Lung (tissue), 12 donors: ENCODE results near the gene KCTD10. TPM values are rescaled to one million over a fixed set of nuclear protein-coding genes. Genes with fewer than 3 reads are reported as not detected.

Source experiments
- ATAC-seq: fragments of 200-7000 bp; cut with Tn5 transposase; one replicate; pipeline ENCODE4 v1.9.1; 2020; ENCODE audit warnings: moderate number of reproducible peaks; ENCODE audit not compliant: insufficient read depth, low FRiP score
- DNase-seq, 3 donors: peaks; one replicate each; pipeline ENCODE4 v3.0.0-alpha.2; 2013 to 2017
- H3K27ac ChIP-seq, 2 donors: one replicate each; pipeline ENCODE4 v1.5.1; 2013; ENCODE audit warnings: mild to moderate bottlenecking in 2 of 2, moderate library complexity in 2 of 2, control low read depth in 1 of 2, inconsistent platforms in 1 of 2, low read depth in 1 of 2, low read length in 1 of 2
- H3K27me3 ChIP-seq, 3 donors: one replicate each; pipeline ENCODE4 v1.5.1; 2013; ENCODE audit warnings: low read length in 2 of 3; ENCODE audit not compliant: control insufficient read depth in 3 of 3, insufficient read depth in 3 of 3
- H3K36me3 ChIP-seq, 4 donors: one replicate each; pipeline ENCODE4 v1.5.1; 2013; ENCODE audit warnings: low read length in 4 of 4, mild to moderate bottlenecking in 1 of 4, moderate library complexity in 1 of 4; ENCODE audit not compliant: control insufficient read depth in 4 of 4, insufficient read depth in 4 of 4
- H3K4me1 ChIP-seq, 5 donors: one replicate each; pipeline ENCODE4 v1.5.1; 2013; ENCODE audit warnings: low read length in 5 of 5, mild to moderate bottlenecking in 2 of 5, moderate library complexity in 1 of 5; ENCODE audit not compliant: control insufficient read depth in 5 of 5, insufficient read depth in 5 of 5
- H3K4me3 ChIP-seq: one replicate; pipeline ENCODE4 v1.5.1; 2013; ENCODE audit warnings: mild to moderate bottlenecking, control low read depth, moderate library complexity
- H3K9ac ChIP-seq, 2 donors: one replicate each; pipeline ENCODE4 v1.5.1; 2013; ENCODE audit warnings: low read length in 2 of 2, control low read depth in 1 of 2; ENCODE audit not compliant: insufficient read depth in 1 of 2
- H3K9me3 ChIP-seq, 4 donors: one replicate each; pipeline ENCODE4 v1.5.1; 2013; ENCODE audit warnings: low read length in 3 of 4, mild to moderate bottlenecking in 1 of 4, moderate library complexity in 1 of 4; ENCODE audit not compliant: control insufficient read depth in 4 of 4, insufficient read depth in 3 of 4
- CTCF ChIP-seq: IDR thresholded peaks from 2 replicates; pipeline ENCODE4 v1.5.1; 2012; ENCODE audit warnings: mild to moderate bottlenecking; ENCODE audit errors: control extremely low read depth, extremely low read depth
- WGBS, 2 donors: extraction: QIAGEN DNeasy Blood & Tissue Kit; methylation state at CpG; one replicate each; pipeline ENCODE4 v1.1.7; 2013; 5-methylcytosine and 5-hydroxymethylcytosine counted together
- polyA plus RNA-seq, 2 donors: library from polyadenylated mRNA; stranded (reverse); fragments of 200-250 nt; gene quantifications; one replicate each; pipeline ENCODE4 v1.2.1, GENCODE V29; 2013
- total RNA-seq, 2 donors: library from RNA; depleted of rRNA in 1 of 2; stranded (reverse); fragments of >200 nt in 1 of 2; gene quantifications; one replicate each; pipeline ENCODE4 v1.2.1, GENCODE V29; 2014 to 2021
- donor health status: control.
- donor health status: control.
- donor health status: Bipolar disorder and iron deficiency.
- donor health status: healthy.
- donor health status: DM: yes; HTN: yes; CAD: no.

KCTD10 gene
- total and polyA plus RNA-seq, 4 donors: 21.7 to 72.6 (median 53.7) TPM

GRCh38 chr12:109455706-109456105, 21.4 kb downstream of the KCTD10 start:
- ATAC-seq (no peak), DNase-seq (no peak)
- 95 to 100% methylated on average over 1 of the region's 1 CpG for whole genome bisulfite sequencing, 2 donors
- Histone ChIP-seq H3K9ac (no peak overlapping the region), H3K36me3 (peaks cover 33 to 58% (median 45%) of the 10 kb centered on the region in 4 donors), H3K4me1 (peaks cover 0 to 16% (median 11%) of the 10 kb centered on the region in 5 donors), H3K4me3 (no peak overlapping the region), H3K9me3 (no peaks in the 10 kb centered on the region), H3K27ac (no peak overlapping the region), H3K27me3 (no peaks in the 10 kb centered on the region)
- no peak for TF ChIP-seq CTCF

- Histone ChIP-seq H3K27me3 (no peaks in the 10 kb centered on the region), H3K9me3 (no peaks in the 10 kb centered on the region), H3K4me3 (no peak overlapping the region), H3K9ac (no peak overlapping the region), H3K27ac (no peak overlapping the region), H3K4me1 (peaks cover 0 to 3% (median 0%) of the 10 kb centered on the region in 5 donors), H3K36me3 (peaks cover 33 to 55% (median 41%) of the 10 kb centered on the region in 4 donors)
- DNase-seq: no peak
- no peak for ATAC-seq
- no peak for TF ChIP-seq CTCF
- WGBS, 2 donors: 89 to 90% methylated on average over 2 of the region's 2 CpGs
Measured at GRCh38 chr12:109452489-109452888, 24.6 kb downstream of the KCTD10 start.

- ATAC-seq (no peak), DNase-seq (no peak)
- Histone ChIP-seq H3K9ac (no peak overlapping the region), H3K4me1 (peaks cover 0 to 3% (median 0%) of the 10 kb centered on the region in 5 donors), H3K27ac (peak overlapping the region in 1 of 2 donors; percentile 3), H3K9me3 (no peaks in the 10 kb centered on the region), H3K4me3 (no peak overlapping the region), H3K27me3 (no peaks in the 10 kb centered on the region), H3K36me3 (peaks cover 31 to 52% (median 44%) of the 10 kb centered on the region in 4 donors)
- 92 to 94% methylated on average over 23 of the region's 23 CpGs for WGBS, 2 donors
- TF ChIP-seq CTCF: no peak
Measured at GRCh38 chr12:109451400-109451799, 25.7 kb downstream of the KCTD10 start.

- Histone ChIP-seq H3K9me3 (no peaks in the 10 kb centered on the region), H3K4me1 (peaks cover 0 to 3% (median 0%) of the 10 kb centered on the region in 5 donors), H3K27me3 (no peaks in the 10 kb centered on the region), H3K27ac (no peak overlapping the region), H3K36me3 (peaks cover 27 to 47% (median 42%) of the 10 kb centered on the region in 4 donors), H3K9ac (no peak overlapping the region), H3K4me3 (no peak overlapping the region)
- TF ChIP-seq CTCF: no peak
- DNase-seq (no peak), ATAC-seq (no peak)
- WGBS, 2 donors: 45 to 48% methylated on average over 4 of the region's 4 CpGs
Measured at GRCh38 chr12:109450980-109451379, 26.1 kb downstream of the KCTD10 start.
